RWPE2 (cell line): Measurements from ENCODE around the gene DPF3.

Experiments used
- ATAC-seq: fragments of 200-7000 bp; cut with Tn5 transposase; 3 replicates; pipeline ENCODE4 v1.9.1; 2021; ENCODE audit warnings: low read depth
- DNase-seq: peaks from one replicate; pipeline ENCODE4 v3.0.0-alpha.2; 2020; ENCODE audit warnings: low spot score
- H3K27ac ChIP-seq: fragments of 450-650 bp; 2 replicates; pipeline ENCODE4 v1.5.1; 2017; ENCODE audit warnings: mild to moderate bottlenecking; ENCODE audit not compliant: poor library complexity, severe bottlenecking
- H3K27me3 ChIP-seq: fragments of 250-450 bp; sonication (Bioruptor Pico); 2 replicates; pipeline ENCODE4 v1.5.1; 2021; ENCODE audit warnings: mild to moderate bottlenecking, moderate library complexity; ENCODE audit not compliant: insufficient read depth, poor library complexity, severe bottlenecking
- H3K36me3 ChIP-seq: fragments of 250-450 bp; sonication (Bioruptor Pico); 2 replicates; pipeline ENCODE4 v1.5.1; 2020; ENCODE audit warnings: low read depth, mild to moderate bottlenecking, moderate library complexity
- H3K4me1 ChIP-seq: fragments of 250-450 bp; sonication (Bioruptor Pico); 2 replicates; pipeline ENCODE4 v1.5.1; 2021; ENCODE audit warnings: mild to moderate bottlenecking, moderate library complexity; ENCODE audit not compliant: insufficient read depth, poor library complexity, severe bottlenecking
- H3K4me3 ChIP-seq: fragments of 250-450 bp; sonication (Bioruptor Pico); 2 replicates; pipeline ENCODE4 v1.5.1; 2021; ENCODE audit warnings: mild to moderate bottlenecking, moderate library complexity; ENCODE audit not compliant: severe bottlenecking
- H3K9me3 ChIP-seq: fragments of 250-450 bp; sonication (Bioruptor Pico); 2 replicates; pipeline ENCODE4 v1.5.1; 2021; ENCODE audit warnings: mild to moderate bottlenecking, moderate library complexity; ENCODE audit not compliant: severe bottlenecking
- CTCF ChIP-seq: fragments of 450-650 bp; IDR thresholded peaks from one replicate; pipeline ENCODE4 v1.5.1; 2017; ENCODE audit warnings: mild to moderate bottlenecking, moderate library complexity; ENCODE audit not compliant: poor library complexity, severe bottlenecking

Gene DPF3

GRCh38 chr14:72788255-72788654, 105.6 kb downstream of the DPF3 start:
- no peak; the same call in 2 of the 3 replicates for ATAC-seq
- H3K9me3 ChIP-seq, result no peaks in the 10 kb centered on the region
- H3K27ac ChIP-seq, result no peak overlapping the region
- no peak for TF ChIP-seq CTCF
- H3K27me3 ChIP-seq, result no peaks in the 10 kb centered on the region
- H3K4me1 ChIP-seq, result no peaks in the 10 kb centered on the region
- no peaks in the 10 kb centered on the region for H3K36me3 ChIP-seq
- H3K4me3 ChIP-seq, result no peak overlapping the region
- DNase-seq, result no peak

GRCh38 chr14:72787841-72788240, 106.1 kb downstream of the DPF3 start:
- Histone ChIP-seq H3K27me3 (no peaks in the 10 kb centered on the region), H3K27ac (no peak overlapping the region), H3K36me3 (no peaks in the 10 kb centered on the region), H3K4me1 (no peaks in the 10 kb centered on the region), H3K9me3 (no peaks in the 10 kb centered on the region), H3K4me3 (no peak overlapping the region)
- no peak for DNase-seq
- TF ChIP-seq CTCF, result no peak
- no peak for ATAC-seq

GRCh38 chr14:72786378-72787350, 107.2 kb downstream of the DPF3 start:
- H3K4me3 ChIP-seq, result no peak overlapping the region
- H3K27ac ChIP-seq, result no peak overlapping the region
- no peaks in the 10 kb centered on the region for H3K27me3 ChIP-seq
- H3K9me3 ChIP-seq, result no peaks in the 10 kb centered on the region
- DNase-seq (no peak), ATAC-seq (no peak)
- no peak for TF ChIP-seq CTCF
- H3K36me3 ChIP-seq, result no peaks in the 10 kb centered on the region
- H3K4me1 ChIP-seq, result peaks cover 6% of the 10 kb centered on the region

- ATAC-seq (no peak), DNase-seq (no peak)
- Histone ChIP-seq H3K4me1 (peaks cover 12% of the 10 kb centered on the region), H3K27ac (no peak overlapping the region), H3K9me3 (no peaks in the 10 kb centered on the region), H3K4me3 (no peak overlapping the region), H3K36me3 (no peaks in the 10 kb centered on the region), H3K27me3 (no peaks in the 10 kb centered on the region)
- no peak for TF ChIP-seq CTCF
Measured at GRCh38 chr14:72783741-72784140, 110.2 kb downstream of the DPF3 start.

GRCh38 chr14:72782817-72783216, 111.1 kb downstream of the DPF3 start:
- H3K27ac ChIP-seq, result no peak overlapping the region
- DNase-seq (no peak), ATAC-seq (no peak)
- no peaks in the 10 kb centered on the region for H3K36me3 ChIP-seq
- no peak overlapping the region for H3K4me3 ChIP-seq
- H3K4me1 ChIP-seq, result peaks cover 12% of the 10 kb centered on the region
- no peaks in the 10 kb centered on the region for H3K27me3 ChIP-seq
- TF ChIP-seq CTCF, result no peak
- H3K9me3 ChIP-seq, result no peaks in the 10 kb centered on the region
